ENCODE results near the gene CLSTN1.

Gene CLSTN1

DNA sequence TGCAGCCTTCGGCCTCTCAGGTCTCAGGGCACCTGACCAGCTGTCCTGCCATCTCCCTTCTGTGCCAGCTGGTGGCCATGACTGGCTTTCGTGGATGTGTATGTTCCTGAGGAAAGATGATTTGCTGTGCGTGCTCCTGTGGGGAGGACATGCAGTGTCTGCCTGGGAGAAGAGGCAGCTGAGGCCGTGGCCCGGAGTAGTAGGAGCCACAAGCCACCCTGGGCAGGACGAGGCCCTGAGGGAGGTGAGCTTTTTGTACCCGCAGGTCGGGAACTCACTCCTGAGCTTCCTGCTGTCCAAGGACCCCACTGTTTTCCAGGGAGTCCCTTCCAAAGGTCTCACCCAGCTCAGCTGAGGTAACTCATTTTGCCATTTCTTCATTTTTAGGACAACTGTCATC, 113.7 kb downstream of the CLSTN1 start:
- no peak for DNase-seq

DNA sequence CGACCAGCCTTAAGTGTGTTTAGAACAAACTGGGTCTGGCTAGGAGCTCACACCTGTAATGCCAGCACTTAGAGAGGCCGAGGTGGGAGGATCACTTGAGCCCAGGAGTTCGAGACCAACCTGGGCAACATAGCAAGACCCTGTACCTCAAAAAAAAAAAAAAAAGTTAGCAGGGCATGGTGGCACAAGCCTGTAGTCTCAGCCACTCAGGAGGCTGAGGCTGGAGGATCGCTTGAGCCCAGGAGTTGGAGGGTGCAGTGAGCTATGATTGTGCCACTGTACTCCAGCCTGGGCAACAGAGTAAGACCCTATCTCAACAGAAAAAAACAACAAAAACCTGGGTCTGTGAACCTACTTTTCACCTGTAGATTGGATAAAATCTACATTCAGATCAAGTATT, 117.6 kb downstream of the CLSTN1 start:
- DNase-seq, result no peak

DNA sequence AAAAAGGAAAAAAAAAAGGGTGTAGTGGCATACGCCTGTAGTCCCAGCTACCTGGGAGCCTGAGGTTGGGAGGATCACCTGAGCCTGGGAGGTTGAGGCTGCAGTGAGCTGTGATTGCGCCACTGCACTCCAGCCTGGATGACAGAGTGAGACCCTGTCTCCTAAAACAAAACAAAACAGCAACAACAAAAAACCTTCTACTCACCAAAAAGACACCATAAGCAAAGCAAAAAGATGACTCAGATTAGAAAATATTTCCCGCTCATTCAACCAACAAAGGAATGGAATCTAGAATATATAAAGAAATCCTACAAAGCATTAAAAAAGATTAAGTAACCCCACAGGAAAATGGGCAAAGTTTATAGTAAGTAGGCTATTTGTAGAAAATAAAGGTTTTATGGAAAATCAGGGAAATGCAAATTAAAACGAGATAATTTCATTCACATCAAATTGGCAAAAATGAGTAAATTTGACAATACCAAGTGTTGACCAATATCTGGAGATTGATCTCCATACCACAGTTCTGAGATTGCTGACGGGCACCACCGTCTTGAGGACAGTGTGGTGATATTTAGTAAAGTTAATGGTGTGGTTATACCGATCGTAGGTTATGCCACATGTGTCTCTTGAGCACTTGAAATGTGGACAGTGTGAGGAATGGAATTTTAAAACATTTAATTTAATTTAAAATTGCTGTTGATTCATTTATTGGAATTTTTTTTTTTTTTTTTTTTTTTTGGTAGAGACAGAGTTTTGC, 118.2 kb downstream of the CLSTN1 start:
- no peak for DNase-seq

DNA sequence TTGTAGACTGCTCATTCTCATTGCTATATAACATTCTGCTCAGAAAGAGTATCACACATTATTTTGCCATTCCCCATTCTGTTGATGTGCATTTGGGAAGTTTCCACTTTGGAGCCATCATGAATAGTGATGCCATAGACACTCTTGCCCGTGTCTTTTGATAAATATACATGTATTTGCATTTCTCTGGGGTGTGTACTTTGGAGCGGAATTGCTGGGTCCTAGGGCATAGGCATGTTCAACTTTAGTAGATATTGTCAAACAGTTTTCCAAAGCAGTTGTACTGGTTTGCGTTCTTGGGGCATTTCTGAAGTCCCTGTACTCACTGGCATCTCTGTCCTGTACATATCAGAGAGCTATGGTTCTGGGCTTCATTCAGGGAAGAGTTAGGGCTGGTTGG, 120.1 kb downstream of the CLSTN1 start:
- DNase-seq, result no peak

DNA sequence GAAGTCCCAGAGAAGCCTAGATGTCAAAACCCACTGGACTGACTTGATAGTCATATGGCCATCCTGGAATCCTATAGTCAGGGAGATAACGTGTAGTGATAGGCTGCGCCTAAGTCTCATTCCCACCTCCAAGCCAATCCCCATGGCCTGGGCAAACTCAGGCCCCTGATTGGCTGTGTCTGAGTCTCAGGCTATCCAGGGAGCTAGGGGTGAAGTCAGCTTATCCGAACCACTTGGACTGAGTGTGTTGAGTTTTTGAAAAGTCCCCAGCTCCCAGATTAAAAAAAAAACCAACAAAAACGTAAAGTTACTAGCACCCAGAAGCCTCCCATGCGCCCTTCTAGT, 120.6 kb downstream of the CLSTN1 start:
- DNase-seq, result no peak

DNA sequence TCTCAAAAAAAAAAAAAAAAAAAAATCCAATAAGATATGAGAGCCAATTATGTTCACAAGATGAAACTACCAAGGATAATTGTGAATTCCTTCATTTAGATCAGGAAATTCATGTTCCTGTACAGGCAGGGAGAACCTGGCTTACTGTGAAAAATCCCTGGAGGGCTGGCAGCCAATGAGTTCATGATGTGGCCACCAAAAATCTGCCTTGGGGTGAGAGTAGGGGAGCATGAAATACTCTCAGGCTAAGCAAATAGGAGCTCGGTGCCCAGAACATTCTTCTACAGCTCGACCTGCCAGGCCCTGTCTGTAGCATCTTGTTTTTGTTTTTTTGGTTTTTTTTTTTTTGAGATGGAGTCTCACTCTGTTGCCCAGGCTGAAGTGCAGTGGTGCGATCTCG, 122.1 kb downstream of the CLSTN1 start:
- DNase-seq, result no peak

DNA sequence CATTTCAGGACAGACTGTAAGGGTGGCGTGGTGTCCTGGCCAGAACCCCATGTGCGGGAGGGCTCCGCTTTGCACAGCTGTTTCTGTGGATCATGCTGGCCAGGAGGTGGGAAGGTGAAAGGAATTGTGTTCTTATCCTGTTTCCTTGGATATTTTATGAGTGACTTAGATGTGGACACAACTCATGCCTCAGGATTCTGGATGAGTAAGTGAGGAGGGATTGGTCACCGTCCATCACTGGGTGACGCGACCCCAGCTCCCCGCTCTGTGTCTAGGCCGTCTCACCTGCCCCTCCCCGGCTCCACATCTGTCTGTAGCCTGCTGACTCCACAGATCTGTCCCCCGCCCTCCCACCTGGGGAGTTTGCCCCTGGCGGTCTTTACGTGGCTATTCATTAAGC, 123.4 kb downstream of the CLSTN1 start:
- DNase-seq, result no peak

DNA sequence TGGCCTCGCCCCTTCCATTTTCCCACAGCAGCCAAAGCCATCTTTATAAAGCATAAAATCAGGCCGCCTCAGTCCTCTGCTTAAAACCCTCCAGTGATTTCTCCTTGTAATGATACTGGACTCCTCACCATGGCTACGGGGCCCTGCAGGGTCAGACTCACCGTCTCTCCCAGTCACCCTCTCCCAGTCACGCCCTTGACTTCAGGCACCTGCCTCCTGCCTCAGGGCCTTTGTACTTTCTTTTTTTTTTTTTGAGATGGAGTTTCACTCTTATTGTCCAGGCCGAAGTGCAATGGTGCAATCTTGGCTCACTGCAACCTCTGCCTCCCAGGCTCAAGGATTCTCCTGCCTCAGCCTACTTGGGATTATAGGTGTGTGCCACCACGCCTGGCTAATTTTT, 124.4 kb downstream of the CLSTN1 start:
- no peak for DNase-seq

DNA sequence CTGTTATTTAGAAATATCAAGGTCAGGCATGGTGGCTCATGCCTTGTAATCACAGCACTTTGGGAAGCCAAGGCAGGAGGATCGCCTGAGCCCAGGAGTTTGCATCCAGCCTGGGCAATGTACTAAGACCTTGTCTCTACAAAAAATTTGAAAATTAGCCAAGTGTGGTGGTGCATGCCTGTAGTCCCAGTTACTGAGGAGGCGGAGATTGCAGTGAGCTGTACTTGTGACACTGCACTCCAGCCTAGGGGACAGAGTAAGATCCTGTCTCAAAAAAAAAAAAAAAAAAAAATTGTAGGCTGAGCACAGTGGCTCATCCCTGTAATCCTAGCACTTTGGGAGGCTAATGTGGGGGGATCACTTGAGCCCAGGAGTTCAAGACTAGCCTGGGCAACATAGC, 127.0 kb downstream of the CLSTN1 start:
- no peak for DNase-seq

DNA sequence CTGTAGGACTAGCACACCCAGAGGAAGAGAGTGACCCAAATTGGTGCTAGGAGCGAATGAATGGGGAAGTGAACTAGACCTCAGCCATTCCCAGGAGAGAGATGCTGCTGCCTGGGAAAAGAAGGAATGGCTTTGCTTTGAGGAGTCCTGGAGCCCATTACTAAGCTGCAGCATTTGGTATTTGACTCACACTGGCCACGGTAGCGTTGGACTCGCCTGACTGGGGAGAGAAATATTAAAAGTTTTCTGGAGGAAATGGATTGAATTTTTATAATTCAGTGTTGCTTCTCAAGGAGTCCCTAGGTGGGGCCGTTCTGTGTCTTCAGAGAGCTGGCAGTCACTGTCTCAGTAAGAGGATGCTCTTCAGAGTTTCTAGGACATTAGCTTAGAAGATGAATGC, 132.1 kb downstream of the CLSTN1 start:
- no peak for DNase-seq

DNA sequence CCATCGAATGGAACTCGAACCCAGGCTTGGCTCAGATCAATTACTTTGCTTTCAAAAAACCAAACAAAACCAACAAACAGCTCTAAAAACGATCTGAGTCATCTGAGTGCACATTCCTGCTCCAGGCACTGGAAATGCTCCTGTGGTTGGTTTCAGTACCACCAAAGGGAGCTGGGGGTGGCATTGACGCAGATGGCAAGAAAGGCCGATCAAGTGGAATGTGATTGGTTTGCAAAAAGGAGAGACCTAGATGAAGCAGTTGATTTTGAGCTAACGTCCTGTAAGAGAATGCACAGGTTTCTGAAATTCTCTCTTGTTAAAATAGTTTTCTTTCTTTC, 132.7 kb downstream of the CLSTN1 start:
- no peak for DNase-seq

DNA sequence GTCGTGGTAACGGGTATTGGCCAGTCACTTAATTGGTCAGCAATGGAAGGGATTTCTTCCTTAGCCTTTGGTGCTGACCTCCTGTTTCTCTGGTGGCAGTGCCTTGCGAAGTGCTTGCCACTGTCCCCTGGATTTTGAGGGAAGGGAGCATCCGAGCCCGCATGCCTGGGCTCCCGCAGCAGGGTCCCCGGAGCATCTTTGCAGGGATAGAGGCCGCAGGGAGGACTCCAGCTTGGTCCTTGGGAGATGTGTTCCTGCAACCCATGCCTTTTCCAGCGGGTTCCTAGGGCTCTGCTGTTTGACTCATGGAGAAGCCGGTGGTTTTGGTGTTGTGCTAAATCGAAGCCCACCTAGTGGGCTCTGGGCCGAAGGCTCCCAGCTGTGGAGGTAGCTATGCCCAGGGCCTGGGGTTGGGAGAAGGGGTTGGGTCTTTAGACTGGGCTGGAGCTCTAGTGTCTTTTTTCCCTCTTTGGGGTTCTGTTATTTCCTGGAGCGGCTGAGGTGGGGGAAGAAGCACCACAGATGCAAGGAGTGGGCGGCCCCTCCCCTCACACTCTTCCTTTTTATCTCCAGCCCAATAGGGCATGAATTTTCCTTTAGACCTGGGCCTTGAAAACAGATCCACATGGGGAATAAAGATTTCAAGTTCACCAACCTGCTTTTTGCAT, 133.2 kb downstream of the CLSTN1 start:
- no peak for DNase-seq

DNA sequence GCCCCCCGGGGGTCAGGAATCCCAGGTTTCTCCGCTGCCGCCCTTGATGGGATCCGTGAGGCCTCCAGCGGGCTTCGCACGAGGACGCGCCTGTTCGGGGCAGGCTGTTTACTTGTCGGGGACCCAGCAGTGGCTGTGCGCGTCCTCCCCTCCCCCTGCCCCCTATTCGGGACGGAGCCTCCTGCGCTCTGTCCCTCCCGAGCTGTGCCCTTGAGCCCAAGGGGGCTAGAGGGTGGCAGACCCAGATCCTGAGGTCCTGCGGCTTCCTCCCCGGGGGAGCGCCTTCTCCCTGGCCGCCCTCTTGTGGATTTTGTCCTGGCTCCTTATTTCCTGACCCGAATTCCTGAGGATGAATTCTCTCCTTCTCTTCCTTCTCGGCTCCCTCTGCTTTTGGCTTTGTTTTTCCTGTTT, 133.8 kb downstream of the CLSTN1 start:
- DNase-seq, result no peak

DNA sequence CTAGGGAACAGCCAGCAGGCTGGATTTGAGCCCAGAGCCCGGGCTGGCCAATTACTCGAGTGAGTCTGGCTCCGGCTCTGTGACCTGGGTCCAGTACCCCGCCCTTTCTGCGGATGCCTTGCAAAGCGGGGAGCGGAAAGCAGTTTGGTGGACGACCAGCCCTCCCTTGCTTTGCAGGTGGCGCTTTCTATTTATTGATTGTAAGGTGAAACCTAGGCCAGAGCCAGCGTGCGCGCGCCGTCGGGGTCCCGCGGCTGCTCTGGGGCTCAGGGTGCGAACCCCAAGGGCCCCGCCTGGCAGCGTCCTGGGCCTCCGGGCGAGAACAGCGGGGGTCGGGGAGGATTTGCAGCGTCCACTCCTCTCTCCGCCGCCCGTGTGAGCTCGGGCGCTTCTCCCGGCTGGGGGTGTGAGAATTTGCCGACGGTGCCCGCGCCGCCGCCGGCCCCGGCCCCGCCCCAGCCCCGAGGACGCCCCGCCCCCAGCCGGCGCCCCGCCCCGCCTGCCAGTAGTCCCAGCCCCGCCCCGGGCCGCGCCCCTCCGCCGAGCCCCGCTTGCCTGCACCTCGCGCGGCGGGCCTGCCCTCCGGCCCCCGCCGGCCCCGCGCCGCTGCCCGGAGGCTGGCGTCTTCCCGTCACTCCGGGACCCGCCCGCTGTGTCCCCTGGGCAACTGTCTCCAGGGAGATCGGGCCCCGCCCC, 134.6 kb downstream of the CLSTN1 start:
- DNase-seq, result peak; percentile 79 to 82

DNA sequence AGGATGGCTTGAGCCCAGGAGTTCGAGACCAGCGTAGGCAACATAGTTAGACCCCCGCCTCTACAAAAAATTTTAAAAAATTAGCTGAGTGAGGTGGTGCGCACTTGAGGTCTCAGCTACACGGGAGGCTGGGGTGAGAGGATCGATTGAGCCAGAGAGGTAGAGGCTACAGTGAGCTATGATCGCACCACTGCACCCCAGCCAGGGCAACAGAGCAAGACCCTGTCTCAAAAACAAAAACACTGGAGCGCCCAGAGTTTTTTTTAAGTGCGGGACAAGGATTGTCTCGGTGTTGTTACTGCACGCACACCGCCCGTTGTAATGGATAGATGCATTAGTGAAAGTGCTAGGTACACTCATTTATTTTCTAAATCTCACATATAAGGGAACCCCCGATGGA, 135.2 kb downstream of the CLSTN1 start:
- DNase-seq, result no peak

DNA sequence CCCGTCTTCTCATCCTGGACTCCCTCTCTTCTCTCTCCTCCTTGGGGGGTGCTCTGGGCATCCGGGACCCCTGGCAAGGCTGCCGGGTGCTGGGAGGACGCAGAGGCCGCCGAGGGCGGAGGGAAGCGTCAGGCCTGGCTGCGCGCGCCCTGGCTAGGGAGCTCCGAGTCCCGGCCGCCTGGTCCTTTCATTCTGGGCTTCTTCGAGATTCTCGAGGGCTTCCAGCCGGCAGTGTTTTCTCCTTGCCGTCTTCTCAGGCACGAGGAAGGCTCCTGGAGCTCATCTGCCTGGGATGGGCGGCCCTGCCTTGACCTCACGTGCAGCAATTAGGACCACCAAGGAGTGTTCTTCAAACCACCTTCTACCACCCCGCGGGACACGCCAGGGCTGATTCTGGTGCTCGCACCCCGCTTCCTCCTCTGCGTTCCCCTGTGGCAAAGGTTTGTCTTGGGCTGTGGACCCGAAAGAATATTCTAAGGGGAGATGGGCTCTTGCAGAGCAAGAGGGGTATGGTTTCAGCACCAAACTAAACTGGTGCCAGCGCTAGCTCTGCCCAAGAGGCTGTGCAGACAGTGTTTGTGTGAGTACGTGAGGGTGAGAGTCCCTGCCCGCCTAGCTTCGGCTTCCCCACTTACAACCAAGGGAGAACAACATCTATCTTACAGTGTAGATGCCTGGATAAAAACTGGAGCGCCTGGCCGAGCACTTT, 135.7 kb downstream of the CLSTN1 start:
- no peak for DNase-seq

DNA sequence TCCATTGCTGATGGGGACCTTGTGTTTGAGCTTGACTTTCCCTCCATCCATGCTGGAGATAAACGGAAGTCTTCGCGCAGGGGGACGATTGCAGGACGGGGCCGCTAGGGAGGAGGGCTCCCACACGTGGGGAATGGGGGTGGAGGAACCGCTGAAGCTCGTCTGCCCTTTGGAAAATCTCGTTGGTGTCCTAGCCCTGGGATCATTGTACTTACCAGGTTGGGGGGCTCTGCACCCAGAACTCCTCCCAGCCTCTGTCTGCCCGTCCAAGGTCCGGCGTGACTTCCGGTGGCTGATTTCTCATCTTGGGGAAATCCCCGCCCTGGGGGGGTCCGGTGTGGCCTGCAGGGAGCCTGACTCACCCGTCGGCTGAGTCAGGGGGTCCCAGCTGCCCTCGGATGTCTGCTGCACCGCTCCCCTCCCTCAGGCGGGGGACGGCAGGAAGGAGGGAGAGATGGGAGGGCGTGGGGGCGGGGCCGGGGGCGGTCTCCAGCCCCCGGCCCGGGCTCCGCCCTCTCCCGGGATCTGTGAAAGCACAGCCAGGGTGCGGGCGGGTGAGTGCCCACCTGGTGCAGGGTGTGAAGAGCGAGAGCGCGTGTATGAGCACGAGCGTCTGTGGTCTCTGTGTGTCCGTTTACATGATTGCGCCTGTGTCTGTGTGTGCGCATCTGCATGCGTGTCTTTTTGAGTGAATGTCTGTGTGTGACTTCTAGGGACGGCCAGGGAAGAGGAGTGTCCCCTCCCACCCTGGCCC, 136.5 kb downstream of the CLSTN1 start:
- peak; percentile 69 to 74 for DNase-seq

DNA sequence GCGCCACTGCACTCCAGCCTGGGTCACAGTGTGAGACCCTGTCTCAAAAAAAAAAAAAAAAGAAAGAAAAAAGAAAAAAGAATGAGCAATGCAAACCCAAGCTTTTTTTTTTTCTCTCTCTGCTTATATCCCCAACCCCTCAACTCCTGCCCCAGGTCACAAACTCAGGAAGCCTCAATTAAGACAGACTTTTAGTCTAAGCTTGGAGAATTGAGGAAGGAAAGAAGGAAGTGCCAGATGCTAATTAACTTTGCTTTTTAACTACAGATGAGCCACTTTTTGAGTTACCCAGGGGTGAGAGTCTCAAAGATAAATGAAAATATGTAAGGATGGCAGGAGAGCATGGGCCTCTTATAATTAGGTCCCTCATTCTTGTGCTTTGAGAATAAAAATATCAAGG, 139.0 kb downstream of the CLSTN1 start:
- no peak for DNase-seq

DNA sequence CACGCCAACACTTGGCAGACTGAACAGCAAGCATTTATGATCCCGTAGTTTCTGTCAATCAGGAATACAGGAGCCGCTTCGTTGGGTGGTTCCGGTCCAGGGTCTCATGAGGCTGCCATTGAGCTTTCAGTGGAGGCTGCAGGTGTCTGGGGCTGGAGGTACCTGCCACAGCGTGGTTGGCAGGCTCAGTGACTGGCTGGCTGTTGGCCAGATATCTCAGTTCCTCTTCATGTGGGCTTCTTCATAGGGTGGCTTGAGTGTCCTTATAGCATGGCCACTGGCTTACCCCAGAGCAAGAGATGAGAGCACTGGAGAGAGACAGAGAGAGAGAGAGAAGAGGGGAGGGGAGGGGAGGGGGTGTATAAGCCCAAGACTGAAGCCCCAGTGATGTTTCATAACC, 142.9 kb downstream of the CLSTN1 start:
- no peak for DNase-seq

DNA sequence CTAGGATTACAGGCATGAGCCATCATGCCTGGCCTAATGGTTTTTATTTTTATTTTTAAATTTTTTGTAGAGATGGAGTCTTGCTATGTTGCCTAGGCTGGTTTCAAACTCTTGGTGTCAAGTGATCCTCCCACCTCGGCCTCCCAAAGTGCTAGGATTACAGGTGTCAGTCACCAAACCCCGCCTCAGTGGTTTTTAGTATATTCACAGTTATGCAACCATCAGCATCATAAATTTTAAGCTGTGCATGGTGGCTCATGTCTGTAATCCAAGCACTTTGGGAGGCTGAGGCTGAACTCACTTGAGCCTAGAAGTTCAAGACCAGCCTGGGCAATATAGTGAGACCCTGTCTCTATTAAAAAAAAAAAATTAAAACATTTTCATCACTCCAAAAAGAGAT, 143.7 kb downstream of the CLSTN1 start:
- DNase-seq, result no peak

All from CD4-positive, alpha-beta T cell treated with Interleukin-4 for 1 hour (primary cell).